Liver (tissue), 9 donors: Measurements from ENCODE around the gene SRPK1. TPM values are rescaled to one million over a fixed set of nuclear protein-coding genes. Genes with fewer than 3 reads are reported as not detected.

Experiments used
- DNase-seq: peaks from one replicate; pipeline ENCODE4 v3.0.0-alpha.2; 2017; ENCODE audit warnings: low spot score
- H3K27ac ChIP-seq, 2 donors: one replicate each; pipeline ENCODE4 v1.7.0; 2013; ENCODE audit warnings: inconsistent platforms in 2 of 2, low read length in 2 of 2, control low read depth in 1 of 2, low read depth in 1 of 2, mild to moderate bottlenecking in 1 of 2
- H3K27me3 ChIP-seq, 4 donors: one replicate each; pipeline versions ENCODE4 v1.6.1 to v1.7.0; 2013; ENCODE audit warnings: low read length in 3 of 4, inconsistent platforms in 1 of 4, mild to moderate bottlenecking in 1 of 4, moderate library complexity in 1 of 4; ENCODE audit not compliant: control insufficient read depth in 4 of 4, insufficient read depth in 4 of 4
- H3K36me3 ChIP-seq, 4 donors: one replicate each; pipeline versions ENCODE4 v1.6.1 to v1.7.0; 2013; ENCODE audit warnings: low read length in 3 of 4, mild to moderate bottlenecking in 3 of 4, low read depth in 1 of 4, moderate library complexity in 1 of 4; ENCODE audit not compliant: control insufficient read depth in 4 of 4, insufficient read depth in 3 of 4
- H3K4me1 ChIP-seq, 4 donors: one replicate each; pipeline versions ENCODE4 v1.6.1 to v1.7.0; 2013; ENCODE audit warnings: low read length in 3 of 4, mild to moderate bottlenecking in 3 of 4, moderate library complexity in 1 of 4; ENCODE audit not compliant: control insufficient read depth in 4 of 4, insufficient read depth in 4 of 4
- H3K4me3 ChIP-seq, 3 donors: one replicate each; pipeline versions ENCODE4 v1.6.1 to v1.7.0; 2013; ENCODE audit warnings: low read length in 3 of 3, control low read depth in 1 of 3, low read depth in 1 of 3, mild to moderate bottlenecking in 1 of 3
- H3K9ac ChIP-seq, 2 donors: one replicate each; pipeline ENCODE4 v1.7.0; 2013; ENCODE audit warnings: low read length in 2 of 2, mild to moderate bottlenecking in 2 of 2, moderate library complexity in 2 of 2, control low read depth in 1 of 2, low read depth in 1 of 2
- H3K9me3 ChIP-seq, 4 donors: one replicate each; pipeline versions ENCODE4 v1.6.1 to v1.7.0; 2013; ENCODE audit warnings: low read length in 3 of 4; ENCODE audit not compliant: control insufficient read depth in 4 of 4
- EGR1 ChIP-seq, 2 donors: IDR thresholded peaks; 2 replicates each; pipeline ENCODE4 v1.6.1; 2016 to 2018; ENCODE audit warnings: antibody characterized with exemption in 2 of 2, low read depth in 2 of 2
- FOXA1 ChIP-seq: IDR thresholded peaks from 2 replicates; pipeline ENCODE4 v1.6.1; 2016; ENCODE audit warnings: antibody characterized with exemption
- FOXA2 ChIP-seq: IDR thresholded peaks from 2 replicates; pipeline ENCODE4 v1.6.1; 2016; ENCODE audit warnings: antibody characterized with exemption
- GABPA ChIP-seq, 2 donors: IDR thresholded peaks in 1 of 2; conservative IDR thresholded peaks in 1 of 2; 2 replicates each; pipeline ENCODE4 v1.6.1; 2016; ENCODE audit warnings: antibody characterized with exemption in 2 of 2, mild to moderate bottlenecking in 1 of 2, moderate library complexity in 1 of 2
- HNF4A ChIP-seq, 2 donors: conservative IDR thresholded peaks; 2 replicates each; pipeline ENCODE4 v1.6.1; 2016; ENCODE audit warnings: antibody characterized with exemption in 2 of 2, mild to moderate bottlenecking in 2 of 2
- HNF4G ChIP-seq: IDR thresholded peaks from 2 replicates; pipeline ENCODE4 v1.6.1; 2016; ENCODE audit warnings: antibody characterized with exemption
- JUND ChIP-seq, 2 donors: IDR thresholded peaks; 2 replicates each; pipeline ENCODE4 v1.6.1; 2016; ENCODE audit warnings: antibody characterized with exemption in 2 of 2
- NR2F2 ChIP-seq: IDR thresholded peaks from 2 replicates; pipeline ENCODE4 v1.6.1; 2016; ENCODE audit warnings: antibody characterized with exemption
- RAD21 ChIP-seq, 2 donors: IDR thresholded peaks; 2 replicates each; pipeline ENCODE4 v1.6.1; 2016; ENCODE audit warnings: antibody characterized with exemption in 2 of 2, mild to moderate bottlenecking in 2 of 2
- RXRA ChIP-seq, 2 donors: IDR thresholded peaks; 2 replicates each; pipeline ENCODE4 v1.6.1; 2017 to 2018; ENCODE audit warnings: antibody characterized with exemption in 2 of 2, mild to moderate bottlenecking in 1 of 2
- SP1 ChIP-seq: IDR thresholded peaks from 2 replicates; pipeline ENCODE4 v1.6.1; 2018; ENCODE audit warnings: antibody characterized with exemption, mild to moderate bottlenecking
- WGBS: extraction: QIAGEN DNeasy Blood & Tissue Kit; methylation state at CpG from one replicate; pipeline ENCODE4 v1.1.7; 2013; 5-methylcytosine and 5-hydroxymethylcytosine counted together
- polyA plus RNA-seq, 2 donors: library from polyadenylated mRNA; stranded (reverse) in 1 of 2; unstranded in 1 of 2; fragments of 200-250 nt in 1 of 2; fragments of >200 nt in 1 of 2; fragmentation: Nextera tagmentation in 1 of 2; extraction: Ambion mirVana in 1 of 2; gene quantifications; one replicate each; pipeline versions ENCODE4 v1.2.1 to v1.2.3, GENCODE V29; 2013 to 2015
- total RNA-seq, 2 donors: library from RNA; depleted of rRNA; stranded (reverse); fragments of >200 nt; gene quantifications; one replicate each; pipeline ENCODE4 v1.2.3, GENCODE V29; 2014
- TF ChIP-seq, protein P1 (sequence below): IDR thresholded peaks from 2 replicates; pipeline ENCODE4 v1.6.1; 2016; ENCODE audit warnings: antibody characterized with exemption
- TF ChIP-seq, protein P2 (sequence below): IDR thresholded peaks from 2 replicates; pipeline ENCODE4 v1.6.1; 2016; ENCODE audit warnings: antibody characterized with exemption
- TF ChIP-seq, protein P3 (sequence below): IDR thresholded peaks from 2 replicates; pipeline ENCODE4 v1.6.1; 2016; ENCODE audit warnings: antibody characterized with exemption, mild to moderate bottlenecking
- TF ChIP-seq, protein P4 (sequence below): IDR thresholded peaks from 2 replicates; pipeline ENCODE4 v1.6.1; 2016; ENCODE audit warnings: antibody characterized with exemption
- TF ChIP-seq, protein P5 (sequence below): fragments of 150-350 bp; IDR thresholded peaks from 2 replicates; pipeline ENCODE4 v1.5.1; 2017; ENCODE audit warnings: improper control_type of control experiment, low read depth, low read length; ENCODE audit not compliant: missing input control
- donor health status: healthy.
- donor health status: healthy.
- donor health status: healthy.
- donor health status: healthy.
- donor health status: healthy.

SRPK1 gene
- total and polyA plus RNA-seq, 4 donors: 11.9 to 41.2 (median 32.9) TPM

DNA sequence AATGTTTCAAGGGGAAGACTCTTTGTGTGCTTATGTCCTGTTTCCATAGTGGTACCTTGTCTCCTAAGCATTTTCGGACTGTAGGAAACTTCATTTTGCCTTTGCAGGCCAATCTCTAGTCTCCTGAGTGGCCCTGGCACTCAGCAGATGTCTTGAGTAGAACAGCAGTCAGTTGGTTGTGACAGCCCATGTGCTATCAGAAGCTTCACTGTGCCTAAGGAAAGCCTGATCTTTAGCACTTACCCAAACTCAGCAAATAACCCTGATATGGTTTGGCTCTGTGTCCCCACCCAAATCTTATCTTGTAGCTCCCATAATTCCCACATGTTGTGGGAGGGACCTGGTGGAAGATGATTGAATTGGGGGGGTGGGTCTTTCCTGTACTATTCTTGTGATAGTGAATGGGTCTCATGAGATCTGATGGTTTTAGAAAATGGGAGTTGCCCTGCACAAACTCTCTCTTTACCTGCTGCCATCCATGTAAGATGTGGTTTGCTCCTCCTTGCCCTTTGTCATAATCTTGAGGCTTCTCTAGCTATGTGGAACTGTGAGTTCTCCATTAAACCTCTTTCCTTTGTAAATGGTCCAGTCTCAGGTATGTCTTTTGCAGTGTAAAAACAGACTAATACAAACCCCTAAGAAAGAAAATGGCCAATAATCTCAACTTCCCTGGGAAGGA is 15.9 kb upstream of the SRPK1 start:
- TF ChIP-seq HNF4G (no peak), RAD21 (IDR thresholded peaks at IDR 0.05) (no peak), HNF4A (conservative IDR thresholded peaks at IDR 0.05) (no peak)
- Histone ChIP-seq H3K9me3 (no peaks in the 10 kb centered on the region), H3K27me3 (no peaks in the 10 kb centered on the region), H3K36me3 (no peaks in the 10 kb centered on the region), H3K4me3 (no peak overlapping the region), H3K9ac (no peak overlapping the region), H3K4me1 (no peaks in the 10 kb centered on the region), H3K27ac (no peak overlapping the region)
- no peak for DNase-seq
- WGBS: 95% methylated on average over 1 of the region's 1 CpG

DNA sequence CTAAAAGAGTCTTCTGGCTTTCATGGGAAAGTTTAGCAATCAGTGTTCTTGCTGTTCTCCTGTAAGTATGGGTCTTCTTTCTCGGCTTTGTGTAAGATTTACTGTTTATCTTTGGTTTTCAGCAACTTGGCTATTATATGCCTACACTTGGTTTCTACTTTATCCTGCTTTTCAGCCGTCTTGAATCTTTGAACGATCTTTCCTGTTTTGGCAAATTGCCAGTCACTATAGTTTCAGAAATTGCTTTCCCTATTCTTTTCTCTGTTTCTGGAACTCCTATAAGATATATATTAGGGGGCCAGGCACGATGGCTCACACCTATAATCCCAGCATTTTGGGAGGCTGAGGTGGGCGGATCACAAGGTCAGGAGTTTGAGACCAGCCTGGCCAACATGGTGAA is 14.6 kb upstream of the SRPK1 start:
- Histone ChIP-seq H3K4me3 (no peak overlapping the region), H3K27me3 (no peaks in the 10 kb centered on the region), H3K36me3 (no peaks in the 10 kb centered on the region), H3K27ac (no peak overlapping the region), H3K9ac (no peak overlapping the region), H3K9me3 (no peaks in the 10 kb centered on the region), H3K4me1 (no peaks in the 10 kb centered on the region)
- DNase-seq: no peak
- TF ChIP-seq JUND (IDR thresholded peaks at IDR 0.05): no peak
- TF ChIP-seq FOXA1: no peak
- TF ChIP-seq, protein P1, sequence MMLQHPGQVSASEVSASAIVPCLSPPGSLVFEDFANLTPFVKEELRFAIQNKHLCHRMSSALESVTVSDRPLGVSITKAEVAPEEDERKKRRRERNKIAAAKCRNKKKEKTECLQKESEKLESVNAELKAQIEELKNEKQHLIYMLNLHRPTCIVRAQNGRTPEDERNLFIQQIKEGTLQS: no peak
- TF ChIP-seq, protein P2, sequence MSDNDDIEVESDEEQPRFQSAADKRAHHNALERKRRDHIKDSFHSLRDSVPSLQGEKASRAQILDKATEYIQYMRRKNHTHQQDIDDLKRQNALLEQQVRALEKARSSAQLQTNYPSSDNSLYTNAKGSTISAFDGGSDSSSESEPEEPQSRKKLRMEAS: no peak
- TF ChIP-seq, protein P3, sequence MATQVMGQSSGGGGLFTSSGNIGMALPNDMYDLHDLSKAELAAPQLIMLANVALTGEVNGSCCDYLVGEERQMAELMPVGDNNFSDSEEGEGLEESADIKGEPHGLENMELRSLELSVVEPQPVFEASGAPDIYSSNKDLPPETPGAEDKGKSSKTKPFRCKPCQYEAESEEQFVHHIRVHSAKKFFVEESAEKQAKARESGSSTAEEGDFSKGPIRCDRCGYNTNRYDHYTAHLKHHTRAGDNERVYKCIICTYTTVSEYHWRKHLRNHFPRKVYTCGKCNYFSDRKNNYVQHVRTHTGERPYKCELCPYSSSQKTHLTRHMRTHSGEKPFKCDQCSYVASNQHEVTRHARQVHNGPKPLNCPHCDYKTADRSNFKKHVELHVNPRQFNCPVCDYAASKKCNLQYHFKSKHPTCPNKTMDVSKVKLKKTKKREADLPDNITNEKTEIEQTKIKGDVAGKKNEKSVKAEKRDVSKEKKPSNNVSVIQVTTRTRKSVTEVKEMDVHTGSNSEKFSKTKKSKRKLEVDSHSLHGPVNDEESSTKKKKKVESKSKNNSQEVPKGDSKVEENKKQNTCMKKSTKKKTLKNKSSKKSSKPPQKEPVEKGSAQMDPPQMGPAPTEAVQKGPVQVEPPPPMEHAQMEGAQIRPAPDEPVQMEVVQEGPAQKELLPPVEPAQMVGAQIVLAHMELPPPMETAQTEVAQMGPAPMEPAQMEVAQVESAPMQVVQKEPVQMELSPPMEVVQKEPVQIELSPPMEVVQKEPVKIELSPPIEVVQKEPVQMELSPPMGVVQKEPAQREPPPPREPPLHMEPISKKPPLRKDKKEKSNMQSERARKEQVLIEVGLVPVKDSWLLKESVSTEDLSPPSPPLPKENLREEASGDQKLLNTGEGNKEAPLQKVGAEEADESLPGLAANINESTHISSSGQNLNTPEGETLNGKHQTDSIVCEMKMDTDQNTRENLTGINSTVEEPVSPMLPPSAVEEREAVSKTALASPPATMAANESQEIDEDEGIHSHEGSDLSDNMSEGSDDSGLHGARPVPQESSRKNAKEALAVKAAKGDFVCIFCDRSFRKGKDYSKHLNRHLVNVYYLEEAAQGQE: no peak
- TF ChIP-seq HNF4G: no peak
- 68% methylated on average over 5 of the region's 5 CpGs for WGBS

DNA sequence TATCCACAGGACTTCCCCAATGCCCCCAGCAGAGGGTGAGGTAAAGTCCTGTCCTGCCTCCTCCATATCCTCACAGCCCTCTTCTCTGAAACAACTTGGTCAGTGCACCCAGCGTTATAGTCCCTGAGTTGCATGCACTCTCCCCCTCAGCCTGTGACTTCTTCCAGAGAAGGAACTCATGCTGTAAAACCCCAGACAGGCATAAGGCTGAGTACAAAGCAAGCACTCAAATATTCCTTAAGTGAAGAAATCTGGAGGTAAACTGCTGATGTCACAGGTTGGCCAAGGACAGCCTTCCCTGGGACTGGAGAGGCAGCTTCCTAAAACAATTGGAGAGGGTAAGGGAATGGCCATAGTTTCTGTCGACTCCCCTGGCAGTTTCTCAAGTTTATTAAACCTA is 12.9 kb upstream of the SRPK1 start:
- WGBS: 62% methylated on average over 2 of the region's 2 CpGs
- TF ChIP-seq, protein P4, sequence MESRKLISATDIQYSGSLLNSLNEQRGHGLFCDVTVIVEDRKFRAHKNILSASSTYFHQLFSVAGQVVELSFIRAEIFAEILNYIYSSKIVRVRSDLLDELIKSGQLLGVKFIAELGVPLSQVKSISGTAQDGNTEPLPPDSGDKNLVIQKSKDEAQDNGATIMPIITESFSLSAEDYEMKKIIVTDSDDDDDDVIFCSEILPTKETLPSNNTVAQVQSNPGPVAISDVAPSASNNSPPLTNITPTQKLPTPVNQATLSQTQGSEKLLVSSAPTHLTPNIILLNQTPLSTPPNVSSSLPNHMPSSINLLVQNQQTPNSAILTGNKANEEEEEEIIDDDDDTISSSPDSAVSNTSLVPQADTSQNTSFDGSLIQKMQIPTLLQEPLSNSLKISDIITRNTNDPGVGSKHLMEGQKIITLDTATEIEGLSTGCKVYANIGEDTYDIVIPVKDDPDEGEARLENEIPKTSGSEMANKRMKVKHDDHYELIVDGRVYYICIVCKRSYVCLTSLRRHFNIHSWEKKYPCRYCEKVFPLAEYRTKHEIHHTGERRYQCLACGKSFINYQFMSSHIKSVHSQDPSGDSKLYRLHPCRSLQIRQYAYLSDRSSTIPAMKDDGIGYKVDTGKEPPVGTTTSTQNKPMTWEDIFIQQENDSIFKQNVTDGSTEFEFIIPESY: no peak
- TF ChIP-seq, protein P2: no peak
- no peak for TF ChIP-seq RXRA (IDR thresholded peaks at IDR 0.05)
- TF ChIP-seq, protein P3: no peak
- no peak for TF ChIP-seq RAD21 (IDR thresholded peaks at IDR 0.05)
- no peak for TF ChIP-seq SP1
- TF ChIP-seq NR2F2: no peak
- no peak for TF ChIP-seq GABPA (IDR thresholded peaks at IDR 0.05 in 1 of 2, conservative IDR thresholded peaks at IDR 0.05 in 1 of 2)
- no peak for TF ChIP-seq FOXA2
- TF ChIP-seq, protein P5, sequence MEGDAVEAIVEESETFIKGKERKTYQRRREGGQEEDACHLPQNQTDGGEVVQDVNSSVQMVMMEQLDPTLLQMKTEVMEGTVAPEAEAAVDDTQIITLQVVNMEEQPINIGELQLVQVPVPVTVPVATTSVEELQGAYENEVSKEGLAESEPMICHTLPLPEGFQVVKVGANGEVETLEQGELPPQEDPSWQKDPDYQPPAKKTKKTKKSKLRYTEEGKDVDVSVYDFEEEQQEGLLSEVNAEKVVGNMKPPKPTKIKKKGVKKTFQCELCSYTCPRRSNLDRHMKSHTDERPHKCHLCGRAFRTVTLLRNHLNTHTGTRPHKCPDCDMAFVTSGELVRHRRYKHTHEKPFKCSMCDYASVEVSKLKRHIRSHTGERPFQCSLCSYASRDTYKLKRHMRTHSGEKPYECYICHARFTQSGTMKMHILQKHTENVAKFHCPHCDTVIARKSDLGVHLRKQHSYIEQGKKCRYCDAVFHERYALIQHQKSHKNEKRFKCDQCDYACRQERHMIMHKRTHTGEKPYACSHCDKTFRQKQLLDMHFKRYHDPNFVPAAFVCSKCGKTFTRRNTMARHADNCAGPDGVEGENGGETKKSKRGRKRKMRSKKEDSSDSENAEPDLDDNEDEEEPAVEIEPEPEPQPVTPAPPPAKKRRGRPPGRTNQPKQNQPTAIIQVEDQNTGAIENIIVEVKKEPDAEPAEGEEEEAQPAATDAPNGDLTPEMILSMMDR: no peak
- TF ChIP-seq EGR1 (IDR thresholded peaks at IDR 0.05; ENCODE audit: low read depth in 2 of 2): no peak
- Histone ChIP-seq H3K4me1 (no peaks in the 10 kb centered on the region), H3K27ac (no peak overlapping the region), H3K27me3 (no peaks in the 10 kb centered on the region), H3K36me3 (no peaks in the 10 kb centered on the region), H3K4me3 (no peak overlapping the region), H3K9ac (no peak overlapping the region), H3K9me3 (no peaks in the 10 kb centered on the region)
- no peak for DNase-seq
